GM15510 (cell line): ENCODE data around the gene LTBP4.

Experiments used
- POLR2A ChIP-seq: IDR thresholded peaks from 3 replicates; pipeline ENCODE4 v1.6.1; 2011; ENCODE audit warnings: borderline replicate concordance; ENCODE audit not compliant: insufficient read length; ENCODE audit errors: extremely low read depth

LTBP4 gene

DNA sequence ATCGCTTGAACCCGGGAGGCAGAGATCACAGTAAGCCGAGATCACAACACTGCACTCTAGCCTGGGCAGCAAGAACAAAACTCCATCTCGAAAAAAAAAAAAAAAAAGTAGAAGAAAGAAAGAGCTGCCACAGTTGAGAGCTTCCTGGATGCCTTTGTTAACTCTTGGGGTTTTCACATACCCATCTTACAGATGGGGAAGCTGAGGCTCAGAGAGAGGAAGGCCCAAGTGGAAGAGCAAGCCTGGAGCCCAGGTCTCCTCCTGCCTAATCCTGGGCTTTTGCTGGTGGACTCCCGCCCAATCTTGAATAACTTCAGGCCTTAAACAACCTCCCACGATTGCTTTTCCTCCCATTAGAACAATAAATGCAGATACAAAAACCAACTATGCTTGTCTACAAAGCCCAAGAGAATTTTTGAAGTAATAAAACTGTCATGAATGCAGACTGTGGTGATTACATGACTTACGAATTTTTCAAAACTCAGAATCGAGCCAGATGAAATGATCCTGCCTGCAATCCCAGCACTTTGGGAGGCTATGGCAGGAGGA lies 41.7 kb downstream of the LTBP4 start:
- TF ChIP-seq POLR2A, result no peak

- TF ChIP-seq POLR2A, result no peak
Measured at GRCh38 chr19:40646743-40647254, 45.6 kb downstream of the LTBP4 start.

DNA sequence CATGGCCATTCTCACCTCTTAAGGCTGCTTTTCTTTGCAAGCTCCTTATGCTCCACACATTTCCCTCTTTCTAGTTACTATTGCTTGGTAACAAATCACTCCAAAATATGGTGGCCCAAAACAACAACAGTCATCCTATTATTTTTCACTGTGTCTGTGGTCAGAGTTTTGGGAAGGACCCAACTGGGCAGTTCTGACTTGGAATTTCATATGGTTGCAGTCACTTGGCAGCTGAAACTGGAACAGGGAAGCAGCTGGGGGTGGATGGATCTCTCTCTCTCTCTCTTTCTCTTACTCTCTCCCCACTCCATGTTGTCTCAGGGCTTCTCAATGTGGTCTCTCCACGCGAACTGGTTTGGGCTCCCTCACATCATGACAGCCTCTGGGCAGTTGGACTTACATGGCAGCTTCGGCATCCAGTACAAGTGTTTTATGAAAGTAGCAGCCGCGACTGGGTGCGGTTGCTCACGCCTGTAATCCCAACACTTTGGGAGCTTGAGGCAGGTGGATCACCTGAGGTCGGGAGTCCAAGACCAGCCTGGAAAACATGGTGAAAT lies 49.7 kb downstream of the LTBP4 start:
- no peak for TF ChIP-seq POLR2A

DNA sequence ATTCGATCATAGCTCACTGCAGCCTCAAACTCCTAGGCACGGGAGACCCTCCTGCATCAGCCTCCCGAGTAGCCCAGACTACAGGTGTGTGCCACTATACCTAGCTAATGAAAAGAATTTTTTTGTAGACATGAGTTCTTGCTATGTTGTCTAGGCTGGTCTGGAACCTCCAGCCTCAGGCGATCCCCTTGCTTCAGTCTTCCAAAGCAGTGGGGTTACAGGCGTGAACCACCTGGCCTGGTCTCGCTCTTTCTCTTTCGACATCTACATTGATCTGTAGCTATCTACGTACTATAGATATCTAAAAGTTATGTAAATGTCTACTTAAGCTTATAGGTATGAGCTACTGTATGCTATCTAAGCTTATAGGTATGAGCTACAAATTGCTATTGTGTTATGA lies 56.9 kb downstream of the LTBP4 start:
- no peak for TF ChIP-seq POLR2A

- no peak for TF ChIP-seq POLR2A
Measured at GRCh38 chr19:40659116-40659515, 57.9 kb downstream of the LTBP4 start.

GRCh38 chr19:40659566-40659965 lies 58.4 kb downstream of the LTBP4 start:
- no peak for TF ChIP-seq POLR2A

DNA sequence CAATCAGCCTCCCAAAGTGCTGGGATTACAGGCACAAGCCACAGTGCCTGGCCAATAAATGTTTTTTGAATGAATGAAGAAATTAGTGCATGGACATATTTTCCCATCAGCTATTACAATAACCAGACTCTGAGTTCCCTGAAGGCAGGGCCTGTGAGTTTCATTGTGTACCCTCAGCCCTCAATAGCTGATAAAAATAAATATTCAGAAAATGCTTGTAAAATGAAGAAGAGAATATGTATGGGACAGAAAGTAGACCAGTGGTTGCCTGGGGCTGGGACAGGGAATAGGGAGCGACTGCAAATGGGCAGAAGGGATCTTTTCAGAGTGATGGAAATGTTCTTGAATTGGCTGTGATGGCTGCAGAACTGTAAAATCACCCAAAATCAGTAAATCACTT lies 60.4 kb downstream of the LTBP4 start:
- TF ChIP-seq POLR2A, result no peak

GRCh38 chr19:40662925-40663694 lies 61.9 kb downstream of the LTBP4 start:
- TF ChIP-seq POLR2A, result peak; percentile 21

DNA sequence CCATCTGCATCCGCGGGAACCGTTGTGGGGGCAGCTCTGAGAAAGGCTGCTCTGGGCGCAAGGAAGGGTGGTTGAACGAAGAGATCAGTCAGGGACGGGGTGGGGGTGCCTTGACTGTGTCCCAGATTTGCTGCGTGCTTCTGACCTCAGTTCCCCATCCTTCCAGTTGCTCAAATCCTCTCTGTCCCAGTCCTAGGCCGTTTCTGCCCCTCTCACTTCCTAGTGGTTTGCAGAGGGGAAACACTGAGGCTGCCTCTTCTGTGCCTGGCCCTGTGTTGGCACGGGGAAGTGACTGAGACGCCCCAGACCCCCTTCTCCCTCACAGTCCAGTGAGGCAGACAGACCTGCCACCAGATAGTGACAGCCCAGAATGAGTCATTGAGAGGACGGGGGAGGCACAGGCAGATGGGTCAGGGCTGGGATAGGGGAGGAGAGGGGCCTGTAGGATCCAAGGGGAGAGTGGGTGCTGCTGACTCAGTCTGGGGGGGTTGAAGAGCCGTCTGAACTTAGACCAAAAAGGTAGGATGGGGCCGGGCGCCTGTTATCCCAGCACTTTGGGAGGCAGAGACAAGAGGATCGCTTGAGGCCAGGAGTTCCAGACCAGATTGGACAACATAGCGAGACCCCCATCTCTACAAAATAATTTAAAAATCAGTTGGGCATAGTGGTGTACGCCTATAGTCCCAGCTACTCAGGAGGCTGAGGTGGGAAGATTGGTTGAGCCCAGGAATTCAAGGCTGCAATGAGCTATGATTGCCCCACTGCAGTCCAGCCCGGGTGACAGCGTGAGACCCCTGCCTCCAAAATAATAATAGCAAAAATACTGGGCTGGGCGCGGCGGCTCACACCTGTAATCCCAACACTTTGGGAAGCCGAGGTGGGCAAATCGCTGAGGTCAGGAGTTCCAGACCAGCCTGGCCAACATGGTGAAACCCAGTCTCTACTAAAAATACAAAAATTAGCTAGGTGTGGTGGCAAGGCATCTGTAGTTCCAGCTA lies 62.8 kb downstream of the LTBP4 start:
- TF ChIP-seq POLR2A, result no peak

GRCh38 chr19:40666803-40667438 lies 65.8 kb downstream of the LTBP4 start:
- TF ChIP-seq POLR2A, result no peak

- no peak for TF ChIP-seq POLR2A
Measured at GRCh38 chr19:40667602-40668001, 66.4 kb downstream of the LTBP4 start.

DNA sequence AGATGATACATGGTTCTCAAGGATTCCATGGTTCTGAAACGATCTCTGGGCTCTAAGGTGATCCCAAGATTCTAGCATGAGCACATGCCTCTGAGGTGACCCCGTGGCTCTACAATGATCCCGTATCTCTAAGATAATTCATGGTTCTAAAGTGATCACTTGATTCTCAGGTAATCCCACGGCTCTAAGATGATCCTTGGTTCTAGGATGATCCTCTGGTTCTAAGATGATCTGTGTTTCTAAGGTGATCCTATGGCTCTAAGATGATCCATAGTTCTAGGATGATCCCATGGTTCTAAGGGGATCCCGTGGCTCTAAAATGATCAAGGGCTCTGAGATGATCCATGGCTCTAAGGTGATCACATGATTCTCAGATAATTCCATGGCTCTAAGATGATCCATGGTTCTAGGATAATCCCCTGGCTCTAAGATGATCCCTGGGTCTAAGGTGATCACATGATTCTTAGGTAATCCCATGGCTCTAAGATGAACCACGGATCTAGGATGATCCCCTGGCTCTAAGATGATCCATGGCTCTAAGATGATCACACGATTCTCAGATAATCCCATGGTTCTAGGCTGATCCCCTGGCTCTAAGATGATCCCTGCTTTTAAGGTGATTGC lies 67.9 kb downstream of the LTBP4 start:
- TF ChIP-seq POLR2A, result no peak

- TF ChIP-seq POLR2A, result no peak
Measured at GRCh38 chr19:40671404-40671803, 70.2 kb downstream of the LTBP4 start.

- TF ChIP-seq POLR2A, result no peak
Measured at GRCh38 chr19:40672038-40672437, 70.9 kb downstream of the LTBP4 start.
